KBM-7 (cell line): ENCODE measurements around the gene PDXDC1.
"Not testable (repeated sequence)": the region's sequence is repeated elsewhere in the genome, so short reads cannot be mapped to it uniquely, and the experiment has no call there.

Experiments used
- DNase-seq: peaks from one replicate; pipeline ENCODE4 v3.0.0-alpha.2; 2015
- in situ Hi-C: fragments of 300-500 bp; cut with MboI; formaldehyde crosslinking; loops from 2 replicates; pipeline ENCODE4 v1.14.3; 2020; ENCODE audit warnings: low sequenced_read_pairs, low pct_unique_long_range_greater_than_20kb, mixed read lengths

PDXDC1 gene

DNA sequence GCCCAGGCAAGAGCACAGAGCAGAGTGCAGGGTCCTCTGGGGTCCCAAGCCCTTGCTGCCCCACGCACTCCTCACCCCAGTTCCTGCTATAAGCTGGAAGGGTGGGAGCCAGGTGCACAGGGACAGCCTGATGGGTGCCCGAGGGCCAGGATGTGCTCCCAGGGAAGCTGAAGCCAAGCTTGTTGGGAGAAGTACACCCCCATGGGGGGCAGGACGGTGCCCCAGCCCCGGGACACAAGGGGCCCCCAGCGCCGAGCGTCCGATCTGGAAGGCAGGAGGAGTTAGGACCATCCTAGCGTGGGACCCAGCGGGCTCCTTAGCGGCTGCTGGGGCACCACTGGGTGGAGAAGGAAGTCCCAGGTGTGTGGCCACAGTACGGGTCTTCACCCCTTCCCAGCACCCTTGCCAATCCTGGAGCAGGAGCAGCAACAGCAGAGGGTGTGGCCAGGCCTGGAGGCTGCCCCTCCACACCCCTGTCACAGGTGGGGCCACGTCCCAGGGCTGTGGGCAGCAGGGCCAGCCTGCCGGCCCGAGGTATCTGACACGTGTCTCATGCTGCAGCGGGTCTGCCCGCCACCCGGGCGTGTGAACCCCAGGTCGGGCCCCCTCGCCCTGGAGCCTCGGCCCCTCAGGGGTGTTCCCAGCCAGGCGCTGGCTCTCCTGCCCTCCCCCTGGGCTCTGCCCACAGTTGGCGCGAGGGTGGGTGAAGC, 168.2 kb downstream of the PDXDC1 start:
- in situ Hi-C loops, DNase-seq: not testable (repeated sequence)

DNA sequence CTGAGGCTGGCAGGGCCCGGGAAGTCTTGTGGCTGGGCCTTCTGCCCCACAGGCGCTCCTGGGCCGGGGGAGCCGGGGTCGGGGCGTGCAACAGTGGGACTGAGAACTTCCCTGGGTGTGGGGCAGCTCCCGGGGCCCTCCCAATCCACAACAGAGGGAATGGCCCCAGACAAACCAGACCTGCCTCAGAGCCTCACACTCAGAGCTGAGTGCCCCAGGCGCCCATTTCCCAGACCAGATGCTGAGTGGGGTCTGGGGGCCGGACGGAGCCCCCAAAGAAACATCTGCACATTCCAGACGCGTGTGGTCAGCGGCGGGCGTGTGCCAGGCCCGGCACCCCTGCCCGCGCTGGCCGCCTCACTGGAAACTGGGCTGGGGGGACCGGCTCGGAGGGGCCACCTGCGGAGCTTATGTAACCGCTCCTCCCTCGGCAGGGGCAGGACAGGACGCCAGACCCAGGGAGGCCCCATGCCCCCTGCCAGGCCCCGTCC, 168.8 kb downstream of the PDXDC1 start:
- DNase-seq, result not testable (repeated sequence)

DNA sequence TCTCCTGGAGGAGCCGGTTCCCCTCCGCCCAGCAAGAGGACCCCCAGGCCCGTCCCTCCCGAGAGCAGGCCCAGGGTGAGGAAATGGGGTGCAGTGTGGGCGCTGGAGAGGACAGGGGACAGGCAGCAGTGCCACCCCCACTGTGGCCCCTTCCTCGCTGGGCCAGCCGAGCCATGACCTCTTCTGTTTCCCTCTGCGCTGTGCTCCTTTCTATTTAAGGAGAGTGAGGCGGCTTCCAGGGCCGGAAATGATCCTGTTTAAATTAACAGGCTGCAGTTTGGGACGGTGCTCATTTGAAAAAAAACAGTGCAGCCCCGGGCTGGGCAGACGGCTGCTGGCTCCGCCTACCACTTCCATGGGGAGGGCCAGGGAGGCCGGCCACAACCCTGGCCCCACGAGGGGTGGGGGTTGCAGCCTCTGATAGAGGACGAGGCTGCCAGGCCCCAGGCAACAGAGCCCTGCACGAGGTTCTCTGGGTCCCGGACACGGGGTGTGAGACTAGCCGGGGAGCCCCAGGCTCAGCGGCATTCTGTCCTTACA, 169.3 kb downstream of the PDXDC1 start:
- DNase-seq, result peak; percentile 2
- in situ Hi-C loops, result not testable (repeated sequence)

More for the DNA sequence above, 168.8 kb downstream of the PDXDC1 start:
- in situ Hi-C loops, result not testable (repeated sequence)

DNA sequence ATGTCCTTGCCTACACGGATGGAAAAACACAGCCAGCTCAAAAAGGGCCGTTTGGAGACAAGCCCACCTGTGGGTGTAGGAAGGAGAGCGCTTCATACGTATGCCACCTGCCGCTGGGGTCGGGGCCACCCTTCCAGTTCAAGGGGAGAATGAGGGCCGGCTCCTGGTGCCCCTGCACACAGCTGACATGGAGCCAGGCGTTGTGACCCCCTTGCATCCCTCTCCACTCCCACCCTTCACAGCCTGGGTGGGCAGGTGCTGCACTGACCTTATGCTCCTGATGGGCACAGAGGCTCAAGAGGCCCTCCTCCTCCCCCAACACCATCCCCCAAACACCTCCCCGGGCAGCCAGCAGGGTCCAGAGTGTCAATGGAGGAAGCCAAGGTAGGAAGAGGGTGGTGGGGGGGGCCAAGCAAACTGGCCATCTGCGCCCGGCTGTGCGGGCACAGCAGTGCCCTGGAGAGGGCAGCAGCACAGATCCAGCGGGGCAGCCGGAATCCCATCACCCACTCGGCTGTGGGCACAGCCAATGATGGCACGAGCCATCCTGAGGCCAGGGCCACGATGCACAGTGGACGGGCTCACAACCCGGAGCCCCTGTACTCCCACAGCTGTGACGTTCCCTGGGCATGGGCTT, 170.1 kb downstream of the PDXDC1 start:
- in situ Hi-C loops, DNase-seq: not testable (repeated sequence)

DNA sequence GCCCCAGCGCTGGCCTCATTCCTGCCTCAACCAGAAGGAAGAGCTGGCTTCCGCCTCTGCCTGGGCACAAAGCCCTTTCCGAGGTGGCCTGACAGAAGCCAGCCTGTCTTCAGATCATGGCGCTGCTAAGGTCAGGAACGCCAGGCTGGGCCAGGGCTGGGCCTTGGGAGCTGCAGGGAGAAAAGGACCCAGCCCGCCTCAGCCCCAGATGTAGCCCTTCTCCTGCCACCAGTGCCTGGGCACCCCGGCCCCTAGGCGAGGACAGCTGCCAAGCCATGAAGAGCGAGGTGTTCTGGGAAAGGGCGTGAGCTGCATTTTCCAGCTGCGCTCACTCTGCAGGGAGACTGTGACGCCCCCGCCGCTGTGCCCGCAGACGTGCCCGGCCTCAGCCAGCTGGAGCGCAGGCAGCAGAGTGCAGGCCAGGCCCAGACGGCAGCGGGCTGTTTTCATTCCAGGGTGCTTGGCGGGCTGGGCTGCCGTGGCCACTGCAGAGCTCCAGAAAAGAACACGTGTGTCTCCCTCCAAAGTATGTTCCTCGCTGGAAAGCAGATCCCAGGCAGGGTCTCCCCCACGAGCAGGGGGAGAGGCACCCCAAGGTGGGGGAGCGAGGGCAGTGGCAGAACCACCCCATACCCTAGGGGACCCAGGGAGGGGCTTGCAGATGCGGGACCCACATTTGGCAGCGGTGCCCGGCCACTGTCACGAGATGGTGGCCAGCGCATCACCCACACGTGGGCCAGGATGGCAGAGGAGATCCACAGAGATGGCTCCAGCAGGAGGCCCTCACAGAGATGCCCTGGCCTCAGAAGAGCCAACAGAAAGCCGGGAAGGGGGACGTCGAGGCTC, 170.8 kb downstream of the PDXDC1 start:
- DNase-seq, in situ Hi-C loops: not testable (repeated sequence)

DNA sequence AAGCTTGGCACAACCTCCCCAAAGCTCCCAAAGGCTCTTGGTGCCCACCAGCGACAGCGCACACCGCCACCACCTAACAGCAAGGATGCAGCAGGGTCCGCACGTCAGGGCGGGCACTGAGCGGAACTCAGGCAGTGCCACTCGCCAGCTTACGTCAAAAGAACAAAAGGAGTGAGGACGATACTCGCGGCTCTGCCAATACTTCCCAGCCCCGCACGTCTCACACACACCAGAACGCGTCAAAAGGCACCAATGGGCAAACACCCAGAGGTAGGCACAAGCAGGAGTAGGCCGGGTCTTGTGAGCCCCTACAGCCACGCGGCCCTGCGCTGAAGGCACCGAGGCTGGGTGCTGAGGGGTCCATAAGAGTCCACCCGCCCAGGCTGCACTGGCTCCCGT, 171.4 kb downstream of the PDXDC1 start:
- DNase-seq, in situ Hi-C loops: not testable (repeated sequence)

DNA sequence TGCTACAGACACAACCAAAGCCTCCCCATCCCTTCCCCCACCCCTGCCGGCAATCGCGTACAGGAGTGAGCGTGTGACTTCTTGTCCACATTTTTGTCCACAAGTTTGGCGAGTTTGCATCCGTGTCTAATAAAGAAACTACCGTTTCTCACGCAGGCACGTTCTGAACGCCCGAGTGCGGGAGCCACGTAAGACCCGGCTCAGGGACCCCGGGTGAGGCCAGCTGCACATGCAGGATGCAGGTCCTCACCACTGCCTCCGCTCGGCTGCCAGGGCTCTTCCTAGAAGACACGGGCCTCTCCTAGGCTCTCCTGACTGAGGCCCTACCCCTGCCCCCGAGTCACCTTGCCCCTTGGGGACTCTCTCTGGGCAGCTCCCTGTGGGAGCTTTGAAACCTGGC, 174.0 kb downstream of the PDXDC1 start:
- in situ Hi-C loops, DNase-seq: not testable (repeated sequence)

DNA sequence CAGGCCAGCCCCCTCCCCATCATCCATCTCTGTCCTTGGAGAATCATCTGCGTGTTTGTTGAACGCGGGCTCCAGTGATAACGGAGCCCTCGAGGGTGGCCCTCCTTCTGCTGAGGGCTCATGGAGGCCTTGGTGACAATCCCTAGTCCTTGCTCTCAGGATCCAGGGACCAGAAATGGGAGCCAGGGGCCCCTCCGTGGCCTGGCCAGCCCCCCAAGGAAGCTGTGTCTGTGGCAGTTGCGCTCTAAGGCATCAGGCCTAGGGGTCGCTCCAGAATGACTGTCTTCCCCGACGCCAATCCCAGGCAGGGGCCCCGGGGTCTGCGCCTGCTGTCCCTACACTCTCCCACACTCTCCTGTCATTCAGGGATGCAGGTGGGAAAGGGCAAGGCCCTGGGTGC, 174.4 kb downstream of the PDXDC1 start:
- DNase-seq, in situ Hi-C loops: not testable (repeated sequence)

DNA sequence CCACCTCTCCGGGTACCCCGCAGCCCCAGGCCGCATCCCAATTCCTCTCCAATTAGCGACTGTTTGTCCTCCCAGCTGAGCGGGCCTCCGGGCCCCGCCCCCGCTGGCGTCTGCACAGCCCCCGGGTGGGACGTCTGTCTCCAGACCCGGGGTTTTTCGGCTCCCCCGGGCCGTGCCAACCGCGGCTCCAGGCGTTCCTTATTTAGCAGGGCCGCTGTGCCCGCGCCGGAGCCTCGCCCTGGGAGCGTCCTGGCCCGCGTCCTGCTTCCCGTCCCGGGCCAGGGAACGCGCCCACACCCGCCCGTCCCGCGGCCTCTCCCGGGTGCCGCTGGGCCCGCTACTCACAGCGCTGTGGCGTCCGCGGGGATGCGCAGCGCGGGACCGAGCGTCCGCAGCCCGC, 179.2 kb downstream of the PDXDC1 start:
- peak; percentile 12 for DNase-seq
- in situ Hi-C loops, result not testable (repeated sequence)

DNA sequence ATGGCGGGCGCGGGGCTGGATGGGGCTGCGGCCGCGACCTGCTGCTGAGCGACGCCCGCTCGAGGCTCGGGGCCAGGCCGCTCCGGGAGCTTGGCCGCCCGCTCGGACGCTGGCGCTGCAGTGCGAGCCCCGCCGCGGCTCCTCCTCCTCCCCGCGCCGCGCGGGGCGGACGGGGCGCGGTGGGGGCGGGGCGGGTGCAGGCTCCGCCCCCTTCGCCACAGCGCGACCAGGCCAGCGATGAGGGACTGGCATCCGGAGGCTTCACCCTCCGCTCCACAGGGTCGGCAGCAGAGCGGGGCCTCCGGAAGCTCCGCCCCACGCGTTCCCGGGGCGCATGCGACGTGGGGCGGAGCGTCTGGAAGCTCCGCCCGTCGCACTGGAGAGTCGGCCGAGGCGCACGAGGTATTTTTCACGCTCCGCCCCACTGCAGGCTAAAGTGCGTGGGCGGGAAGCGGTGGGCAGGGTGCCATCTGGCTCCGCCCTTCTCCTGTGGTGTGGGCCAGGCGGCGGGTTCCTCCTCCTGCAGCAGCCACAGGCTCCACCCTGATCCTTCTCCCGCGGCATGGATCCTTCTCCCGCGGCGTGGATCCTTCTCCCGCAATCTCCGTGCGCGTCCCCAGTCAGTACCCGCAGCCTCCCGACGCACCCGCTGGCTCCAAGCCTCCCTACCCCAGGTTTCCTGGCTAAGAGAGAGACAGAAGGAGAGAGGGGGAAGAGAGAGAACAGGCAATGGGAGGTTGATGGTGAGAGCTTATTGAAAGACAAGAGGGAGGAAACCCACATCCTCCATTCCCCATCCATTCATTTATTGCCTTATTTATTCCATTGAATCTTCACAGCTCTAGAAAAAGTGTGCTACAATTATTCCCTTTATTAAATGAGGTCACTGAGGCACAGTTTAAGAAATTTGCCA, 180.1 kb downstream of the PDXDC1 start:
- in situ Hi-C loops, result not testable (repeated sequence)

DNA sequence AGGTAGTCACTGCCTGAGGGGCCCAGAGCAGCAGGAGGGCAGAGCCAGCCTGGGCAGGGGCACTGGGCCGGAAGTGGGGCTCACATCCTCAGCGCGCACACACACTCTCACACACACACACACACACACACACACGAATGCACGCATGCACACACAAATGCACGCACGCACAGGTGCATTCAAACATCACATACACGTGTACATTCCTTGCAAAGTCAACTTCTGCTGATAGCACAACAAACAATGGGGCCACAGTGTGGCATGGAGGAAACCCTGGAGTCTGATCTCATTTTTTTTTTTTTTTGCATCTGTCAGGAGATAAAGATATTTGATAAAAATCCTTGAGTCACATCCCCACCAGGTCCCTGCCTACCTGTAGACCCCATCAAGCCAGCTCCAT, 182.8 kb downstream of the PDXDC1 start:
- DNase-seq, in situ Hi-C loops: not testable (repeated sequence)

More for the DNA sequence above, 180.1 kb downstream of the PDXDC1 start:
- DNase-seq, result peak; percentile 94

DNA sequence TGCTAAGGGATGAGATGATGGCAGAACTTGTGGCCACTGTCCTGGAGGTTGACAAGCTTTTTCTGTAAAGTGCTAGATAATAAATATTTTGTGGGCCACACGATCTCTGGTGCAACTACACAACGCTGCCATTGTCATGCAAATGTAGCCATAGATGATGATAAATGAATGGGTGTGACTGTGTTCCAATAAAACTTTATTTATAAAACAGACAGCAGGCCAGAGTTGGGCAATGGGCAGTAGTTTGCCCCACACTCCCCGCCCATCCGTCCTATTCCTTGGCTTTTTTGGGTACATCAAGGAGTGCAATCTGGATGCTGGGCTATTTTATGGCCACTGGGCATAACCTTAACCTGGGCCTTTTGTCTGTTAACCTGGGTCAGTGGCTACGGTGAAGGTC, 184.8 kb downstream of the PDXDC1 start:
- DNase-seq, in situ Hi-C loops: not testable (repeated sequence)

DNA sequence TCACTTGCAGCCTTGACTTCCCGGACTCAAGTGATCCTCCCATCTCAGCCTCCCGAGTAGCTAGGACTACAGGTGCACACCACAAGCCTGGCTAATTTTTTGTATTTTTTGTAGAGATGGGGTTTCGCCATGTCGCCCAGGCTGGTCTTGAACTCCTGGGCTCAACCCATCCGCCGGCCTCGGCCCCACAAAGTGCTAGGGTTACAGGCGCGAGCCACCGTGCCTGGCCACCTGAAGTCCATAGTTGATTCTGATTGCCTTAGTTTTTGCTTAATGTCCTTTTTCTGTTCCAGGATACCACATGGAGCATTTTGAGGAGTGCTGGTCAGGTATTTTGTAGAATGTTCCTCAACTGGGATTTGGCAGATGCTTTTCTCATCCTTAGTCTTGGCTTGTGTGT, 185.7 kb downstream of the PDXDC1 start:
- in situ Hi-C loops, DNase-seq: not testable (repeated sequence)

DNA sequence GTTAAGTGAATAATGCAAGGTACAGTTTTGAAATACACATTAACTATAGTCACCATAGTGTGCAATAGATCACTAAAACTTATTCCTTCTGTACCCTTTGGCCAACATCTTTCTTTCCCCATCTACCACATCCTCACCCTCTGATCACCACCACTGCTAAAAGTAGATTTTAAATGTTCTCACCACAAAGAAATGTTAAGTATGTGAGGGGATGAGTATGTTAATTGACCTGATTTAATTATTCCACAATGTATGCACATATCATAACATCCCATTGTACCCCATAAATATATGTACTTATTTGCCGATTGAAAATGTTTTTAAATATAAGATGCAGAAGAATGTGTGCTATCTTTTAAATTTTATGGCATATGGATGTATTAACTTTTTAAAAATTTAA, 188.2 kb downstream of the PDXDC1 start:
- DNase-seq, in situ Hi-C loops: not testable (repeated sequence)

DNA sequence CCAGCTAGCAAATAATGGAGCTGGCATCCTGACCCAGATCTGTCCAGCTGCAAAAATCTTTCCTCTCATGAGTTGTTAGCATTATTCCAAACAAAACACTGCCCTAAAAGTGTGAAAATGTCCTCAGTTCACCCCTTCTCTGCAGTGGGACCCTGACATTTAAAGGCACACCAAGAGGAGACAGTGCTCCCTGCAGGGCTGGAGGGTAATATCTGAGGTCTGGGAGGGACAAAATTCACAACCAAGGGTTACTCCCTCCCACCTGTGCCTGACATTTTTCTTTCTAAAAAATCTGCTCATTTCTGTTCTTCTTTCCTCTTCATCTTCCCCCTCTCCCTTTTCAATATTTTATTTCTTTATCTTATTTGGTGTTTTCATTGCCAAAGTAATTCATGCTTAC, 191.4 kb downstream of the PDXDC1 start:
- DNase-seq, in situ Hi-C loops: not testable (repeated sequence)

DNA sequence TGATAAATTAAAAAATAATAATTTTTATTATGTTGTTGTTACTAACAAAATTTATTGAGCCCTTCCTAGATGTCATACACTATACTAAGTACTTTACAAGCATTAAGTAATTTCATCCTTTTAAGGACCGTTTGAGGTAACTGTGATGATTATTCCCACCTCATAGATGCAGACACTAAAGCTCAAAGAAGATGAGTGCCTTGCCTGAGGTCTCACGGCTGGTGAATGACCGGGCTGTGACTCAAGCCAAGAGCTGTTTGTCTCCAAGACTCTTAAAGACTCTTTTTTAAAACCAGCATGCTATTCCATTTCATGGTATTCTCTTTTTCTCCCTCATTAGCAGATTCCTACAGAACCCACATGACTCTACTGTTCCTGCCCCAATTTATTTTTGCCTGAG, 193.5 kb downstream of the PDXDC1 start:
- in situ Hi-C loops, DNase-seq: not testable (repeated sequence)

DNA sequence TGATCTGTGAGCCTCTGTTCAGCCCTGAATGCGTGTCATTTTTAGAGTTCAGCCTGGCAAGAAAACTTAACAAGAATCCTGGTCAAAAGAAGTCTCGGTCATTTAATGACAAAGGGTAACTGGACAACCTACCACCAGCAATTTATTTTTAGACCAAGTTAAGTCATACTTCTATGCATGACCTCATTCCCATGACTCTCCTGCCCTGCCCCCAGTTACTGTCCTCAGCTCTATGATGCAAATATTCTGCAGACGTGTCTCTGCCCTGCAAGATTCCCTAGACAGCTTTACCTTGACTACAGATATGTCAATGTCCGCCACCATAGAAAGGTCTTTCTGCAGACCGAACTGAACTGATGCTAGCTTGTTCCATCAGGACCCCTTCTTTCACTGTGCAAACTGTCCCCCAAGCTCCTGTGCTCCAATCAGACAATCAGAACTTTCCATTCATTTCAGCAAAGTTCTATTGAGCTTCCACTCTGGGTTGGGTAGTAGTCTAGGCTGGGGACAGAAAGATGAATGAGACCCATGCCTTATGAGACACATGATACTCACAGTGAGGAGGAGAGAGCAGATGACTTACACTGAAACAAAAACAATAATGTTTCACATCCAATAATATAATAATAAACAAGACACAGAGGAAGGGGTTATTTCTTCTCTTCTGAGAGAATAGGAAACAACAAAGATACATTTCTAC, 194.3 kb downstream of the PDXDC1 start:
- DNase-seq, in situ Hi-C loops: not testable (repeated sequence)

DNA sequence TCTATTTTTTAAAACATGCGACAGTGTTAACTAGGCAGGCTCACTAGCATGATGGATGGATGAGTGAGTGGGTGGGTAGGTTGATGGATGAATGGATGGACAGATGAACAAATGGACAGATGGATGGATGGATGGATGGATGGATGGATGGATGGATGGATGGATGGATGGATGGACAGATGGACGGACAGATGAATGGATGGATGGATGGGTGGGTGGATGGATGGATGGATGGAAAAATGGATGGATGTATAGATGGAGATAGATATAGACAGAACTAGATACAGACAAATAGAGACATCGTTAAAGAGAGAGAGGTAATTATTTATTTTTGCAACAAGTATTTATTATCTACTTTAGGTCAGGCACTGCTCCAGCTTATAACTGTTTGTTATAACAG, 205.1 kb downstream of the PDXDC1 start:
- in situ Hi-C loops, DNase-seq: not testable (repeated sequence)
